ENCODE measurements around the gene MED17.
"Not testable (repeated sequence)": the region's sequence is repeated elsewhere in the genome, so short reads cannot be mapped to it uniquely, and the experiment has no call there.

MED17 gene

DNA sequence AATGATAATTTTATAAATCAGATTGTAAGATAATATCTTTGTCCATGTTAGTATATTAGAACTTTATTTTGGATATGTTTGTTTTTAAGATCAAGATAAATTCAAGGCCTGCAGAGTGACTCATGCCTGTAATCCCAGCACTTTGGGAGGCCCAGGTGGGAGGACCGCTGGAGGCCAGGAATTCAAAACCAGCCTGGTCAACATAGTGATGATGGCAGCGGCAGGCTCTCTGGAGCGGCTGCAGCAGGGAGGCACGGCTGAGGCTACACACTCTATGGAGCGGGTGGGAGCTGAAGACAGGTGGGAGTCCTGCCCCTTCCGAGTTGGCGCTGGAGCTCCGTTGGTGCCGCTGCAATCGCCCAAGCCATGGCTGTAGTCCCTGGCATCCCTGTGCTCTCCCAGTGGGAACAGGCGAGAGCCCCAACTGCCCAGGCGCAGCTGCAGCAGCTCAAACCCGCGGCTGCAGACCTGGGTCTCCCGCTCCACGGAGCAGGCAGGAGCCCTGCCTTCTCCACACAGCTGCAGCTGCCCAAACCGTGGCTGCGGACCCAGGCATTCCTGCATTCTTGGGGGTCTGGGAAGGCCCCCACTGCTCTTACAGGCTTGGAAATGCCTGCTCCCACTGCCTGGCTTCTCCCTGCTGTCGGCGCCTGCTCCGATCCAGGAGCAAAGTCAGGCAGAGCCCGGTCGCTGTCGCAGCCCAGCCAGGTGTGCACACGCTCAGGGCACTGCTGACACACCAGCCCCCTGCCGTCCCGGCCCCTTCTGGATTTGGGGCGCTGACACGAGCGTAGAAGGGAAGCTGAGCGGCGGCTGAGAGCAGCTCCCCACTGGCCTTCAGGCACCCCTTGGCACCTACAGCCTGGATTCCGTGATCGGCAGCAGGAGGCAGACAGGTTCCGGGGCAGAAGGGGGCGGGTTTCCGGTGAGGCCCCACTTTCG, 25.9 kb upstream of the MED17 start:
- DNase-seq (ENCODE audit: low read depth), result no peak

DNA sequence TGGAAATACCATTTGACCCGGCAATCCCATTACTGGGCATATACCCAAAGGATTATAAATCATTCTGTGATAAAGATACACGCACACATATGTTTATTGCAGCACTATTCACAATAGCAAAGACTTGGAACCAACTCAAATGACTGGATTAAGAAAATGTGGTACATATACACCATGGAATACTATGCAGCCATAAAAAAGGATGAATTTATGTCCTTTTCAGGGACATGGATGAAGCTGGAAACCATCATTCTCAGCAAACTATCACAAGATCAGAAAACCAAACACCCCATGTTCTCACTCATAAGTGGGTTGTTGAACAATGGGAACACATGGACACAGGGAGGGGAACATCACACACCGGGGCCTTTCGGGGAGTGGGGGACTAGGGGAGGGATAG, 25.0 kb upstream of the MED17 start:
- DNase-seq (ENCODE audit: low read depth), result not testable (repeated sequence)

DNA sequence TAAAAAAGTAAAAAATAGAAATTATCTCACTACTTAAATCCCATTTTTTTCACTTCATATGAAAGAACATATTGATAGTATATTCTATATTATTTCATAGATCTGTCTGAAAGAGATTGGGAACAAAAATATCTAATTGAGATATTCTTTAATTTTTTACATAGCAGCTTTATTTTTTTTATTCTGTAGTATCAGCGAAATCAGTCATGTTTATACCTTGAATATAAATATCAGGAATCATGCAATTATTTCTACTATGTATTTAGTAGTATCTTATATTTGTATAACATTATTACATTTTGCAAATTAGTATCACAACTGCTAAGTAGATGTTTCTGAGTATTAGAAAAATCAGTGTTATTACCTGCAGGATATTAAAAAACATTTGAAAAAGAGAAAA, 22.2 kb upstream of the MED17 start:
- no peak for DNase-seq (ENCODE audit: low read depth)

DNA sequence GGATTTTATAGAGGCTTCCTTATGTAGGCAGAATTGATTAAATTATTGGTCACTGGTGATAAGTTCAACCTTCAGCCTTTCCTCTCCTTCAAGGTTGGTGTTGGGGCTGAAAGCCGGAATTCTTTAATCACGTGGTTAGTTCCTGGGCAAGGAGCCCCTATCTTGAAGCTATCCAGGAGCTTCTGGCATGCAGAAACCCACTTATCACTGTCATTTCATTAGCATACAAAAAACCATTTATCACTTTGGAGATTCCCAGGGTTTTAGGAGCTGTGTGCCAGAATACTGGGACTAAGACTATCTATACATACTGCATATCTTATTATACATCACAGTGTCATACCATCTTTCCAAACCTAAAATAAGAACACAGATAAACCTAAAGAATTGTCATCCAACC, 18.5 kb upstream of the MED17 start:
- DNase-seq (ENCODE audit: low read depth), result no peak

DNA sequence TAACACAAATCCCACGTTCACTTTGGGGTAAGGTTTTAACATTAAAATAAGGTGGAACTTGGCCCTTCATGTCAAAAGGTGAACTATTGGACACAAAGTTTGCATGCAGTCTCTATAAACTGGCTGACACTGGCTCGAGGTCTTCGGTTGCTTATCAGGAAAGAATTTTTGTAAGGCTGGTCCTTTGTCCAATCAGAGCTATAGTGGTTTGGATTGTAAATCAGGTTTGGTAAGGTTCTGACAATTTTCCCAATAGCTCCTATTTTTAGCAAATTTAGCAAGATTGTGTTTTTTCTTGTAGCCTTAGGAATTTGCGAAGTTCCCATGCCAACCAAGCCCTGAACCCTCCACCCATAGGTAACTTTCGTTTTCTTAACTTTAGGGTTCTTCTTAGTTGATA, 17.6 kb upstream of the MED17 start:
- no peak for DNase-seq (ENCODE audit: low read depth)

DNA sequence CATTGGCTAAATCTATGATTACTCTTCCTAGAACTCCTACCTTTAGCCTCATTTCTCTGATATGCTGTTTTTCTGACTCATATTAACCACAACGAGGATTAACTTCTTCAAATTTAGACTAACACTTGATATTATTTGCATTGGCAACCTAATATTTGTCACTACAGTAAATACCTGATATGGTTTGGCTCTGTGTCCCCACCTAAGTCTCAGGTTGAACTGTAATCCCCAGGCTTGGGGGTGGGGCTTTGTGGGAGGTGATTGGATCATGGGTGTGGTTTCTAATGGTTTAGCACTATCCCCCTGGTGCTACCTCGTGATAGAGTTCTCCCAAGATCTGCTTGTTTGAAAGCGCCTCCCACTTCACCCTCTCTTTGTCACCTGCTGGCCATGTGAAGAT, 17.1 kb upstream of the MED17 start:
- no peak for DNase-seq (ENCODE audit: low read depth)

DNA sequence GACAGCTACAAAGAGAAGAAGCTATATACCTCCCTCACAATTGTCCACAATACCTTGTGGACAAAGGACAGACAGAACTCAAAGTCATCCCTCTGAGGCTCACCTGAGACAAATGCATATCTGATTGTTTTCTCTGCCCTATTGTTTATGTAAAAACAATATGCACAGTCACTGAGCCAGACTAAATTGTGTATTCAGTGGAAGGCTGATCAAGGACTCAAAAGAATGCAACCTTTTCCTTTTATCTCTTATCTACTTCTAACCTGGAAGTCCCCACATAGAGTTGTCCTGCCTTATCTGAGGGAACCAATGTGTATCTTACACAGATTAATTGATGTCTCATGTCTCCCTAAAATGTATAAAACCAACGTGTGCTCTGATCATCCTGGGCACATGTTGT, 13.9 kb upstream of the MED17 start:
- no peak for DNase-seq (ENCODE audit: low read depth)

DNA sequence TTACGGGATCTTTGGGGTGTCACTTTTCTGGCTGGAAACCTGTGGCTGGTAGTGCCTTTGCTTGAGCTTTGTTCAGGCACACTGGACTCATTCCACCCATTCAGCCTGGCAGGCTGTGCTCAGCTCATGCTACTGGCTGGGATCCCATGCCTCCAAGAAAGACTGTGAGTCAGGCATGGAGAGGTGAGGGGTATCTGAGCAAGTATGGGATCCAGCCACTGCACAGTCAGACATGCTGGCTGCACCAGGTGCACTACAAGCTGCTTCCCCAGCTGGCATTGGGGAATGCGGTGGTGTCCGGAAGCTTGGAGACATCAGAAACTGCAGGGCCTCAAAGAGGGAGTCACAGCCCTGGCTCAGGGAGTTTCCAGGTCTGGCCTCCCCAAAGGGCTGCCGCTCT, 12.0 kb upstream of the MED17 start:
- no peak for DNase-seq (ENCODE audit: low read depth)

DNA sequence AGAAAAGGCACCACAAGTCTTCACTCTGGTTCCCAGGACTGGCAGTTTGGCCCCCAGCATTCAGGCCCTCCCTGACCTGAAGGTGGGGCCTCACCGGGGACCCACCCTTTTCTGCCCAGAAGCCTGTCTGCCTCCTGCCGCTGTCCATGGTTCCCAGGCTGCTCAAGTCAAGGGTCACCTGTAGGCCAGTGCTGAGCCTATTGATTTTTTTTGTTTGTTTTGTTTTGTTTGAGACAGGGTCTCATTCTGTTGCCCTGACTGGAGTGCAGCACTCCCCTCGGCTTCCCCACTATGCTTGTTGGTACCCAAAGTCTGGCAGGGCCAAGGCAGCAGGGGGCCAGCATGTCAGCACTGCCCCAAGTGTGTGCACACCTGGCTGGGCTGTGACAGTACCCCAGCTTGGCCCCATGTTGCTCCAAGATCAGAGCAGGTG, 11.0 kb upstream of the MED17 start:
- no peak for DNase-seq (ENCODE audit: low read depth)

DNA sequence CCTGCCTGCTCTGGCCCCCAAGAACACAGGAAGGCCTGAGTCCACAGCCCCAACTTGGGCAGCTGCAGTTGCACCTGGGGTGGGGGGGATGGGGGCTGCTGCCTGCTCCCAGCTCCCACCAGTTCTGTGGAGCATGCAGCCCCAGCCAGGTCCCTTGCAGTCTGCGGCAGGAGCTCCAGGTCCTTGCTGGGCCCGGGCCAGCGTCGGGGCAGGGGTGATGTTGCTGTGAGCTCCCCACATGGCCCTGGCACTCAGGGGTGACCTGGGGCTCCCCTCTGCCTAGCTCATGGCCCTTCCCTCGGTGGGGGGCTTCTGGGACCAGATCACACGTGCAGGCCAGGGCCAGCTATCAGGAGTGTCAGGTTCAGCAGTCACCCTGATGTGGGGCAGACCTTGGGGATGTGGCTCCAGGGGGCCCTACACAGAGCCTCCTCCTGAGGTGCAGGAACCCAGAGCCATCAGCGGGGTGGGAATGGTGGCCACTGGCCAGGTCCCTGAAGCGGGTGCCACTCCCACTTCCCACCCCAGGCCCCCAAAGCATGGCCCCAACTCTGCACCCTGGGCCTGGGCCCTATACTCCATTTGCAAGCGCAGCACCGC, 10.4 kb upstream of the MED17 start:
- DNase-seq (ENCODE audit: low read depth), result no peak

DNA sequence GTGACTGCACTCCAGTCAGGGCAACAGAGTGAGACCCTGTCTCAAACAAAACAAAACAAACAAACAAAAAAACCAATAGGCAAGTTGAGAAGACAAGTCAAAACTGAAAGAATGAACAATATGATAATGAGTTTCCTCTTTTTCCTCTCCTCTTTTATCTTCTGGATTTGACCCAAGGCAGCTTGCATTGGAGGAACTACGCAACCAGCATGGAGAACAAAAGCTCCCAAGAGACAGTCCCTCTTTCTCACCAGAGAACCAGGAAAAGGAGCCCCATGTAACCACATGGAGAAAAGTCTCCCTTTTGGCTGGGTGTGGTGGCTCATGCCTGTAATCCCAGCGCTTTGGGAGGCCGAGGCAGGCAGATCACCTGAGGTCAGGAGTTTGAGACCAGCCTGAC, 9.5 kb upstream of the MED17 start:
- DNase-seq (ENCODE audit: low read depth), result not testable (repeated sequence)

DNA sequence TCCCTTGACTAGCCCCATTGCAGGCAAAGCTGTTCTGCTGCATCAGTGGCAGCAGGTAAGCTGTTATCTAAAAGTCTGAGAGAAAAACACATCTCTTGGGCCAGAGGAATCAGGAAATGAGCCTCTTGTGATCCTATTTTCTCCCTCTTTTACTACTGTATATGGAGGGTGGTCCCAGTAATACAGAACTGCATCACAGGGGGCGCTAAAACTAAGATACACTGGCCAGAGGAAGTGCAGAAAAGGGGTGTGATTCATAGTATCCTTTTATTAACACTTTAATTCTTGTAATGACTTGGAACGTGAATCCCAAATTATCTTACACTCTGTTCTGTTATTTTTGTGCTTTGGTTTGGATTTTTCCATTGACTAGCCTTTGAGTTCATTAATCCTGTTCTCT, 8.8 kb upstream of the MED17 start:
- DNase-seq (ENCODE audit: low read depth), result no peak

DNA sequence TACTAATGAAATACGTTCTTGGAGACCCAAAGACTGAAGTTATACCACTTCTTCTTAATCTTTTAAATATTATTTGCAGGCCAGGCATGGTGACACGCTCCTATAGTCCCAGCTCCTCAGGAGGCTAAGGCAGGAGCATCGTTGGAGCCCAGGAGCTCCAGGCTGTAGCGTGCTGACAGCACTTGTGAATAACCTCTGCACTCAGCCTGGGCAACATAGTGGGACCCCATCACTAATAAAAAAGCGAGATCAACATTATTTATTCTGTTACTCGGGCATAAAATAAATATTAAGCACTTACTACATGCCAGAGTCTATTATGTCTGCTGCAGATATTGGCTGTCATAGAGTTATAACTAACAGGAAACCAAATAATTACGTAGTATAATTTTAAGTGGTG, 720 bp upstream of the MED17 start:
- no peak for DNase-seq (ENCODE audit: low read depth)

DNA sequence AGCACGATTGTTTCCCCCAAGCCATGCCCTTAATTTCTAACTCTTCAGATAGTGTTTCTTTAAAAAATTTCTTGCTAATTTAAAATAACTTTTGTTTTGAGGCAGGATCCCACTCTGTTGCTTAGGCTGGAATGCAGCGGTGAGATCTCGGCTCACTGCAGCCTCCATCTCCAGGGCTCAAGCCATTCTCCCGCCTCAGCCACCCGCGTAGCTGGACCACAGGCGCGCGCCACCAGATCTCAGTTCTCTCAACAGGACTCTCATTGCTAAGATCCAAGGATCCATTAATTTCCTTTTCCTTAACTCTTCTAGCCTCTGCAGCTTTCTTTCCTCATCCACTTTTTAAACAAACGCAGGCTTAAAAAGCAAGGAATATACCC, 327 bp upstream of the MED17 start:
- no peak for DNase-seq (ENCODE audit: low read depth)

DNA sequence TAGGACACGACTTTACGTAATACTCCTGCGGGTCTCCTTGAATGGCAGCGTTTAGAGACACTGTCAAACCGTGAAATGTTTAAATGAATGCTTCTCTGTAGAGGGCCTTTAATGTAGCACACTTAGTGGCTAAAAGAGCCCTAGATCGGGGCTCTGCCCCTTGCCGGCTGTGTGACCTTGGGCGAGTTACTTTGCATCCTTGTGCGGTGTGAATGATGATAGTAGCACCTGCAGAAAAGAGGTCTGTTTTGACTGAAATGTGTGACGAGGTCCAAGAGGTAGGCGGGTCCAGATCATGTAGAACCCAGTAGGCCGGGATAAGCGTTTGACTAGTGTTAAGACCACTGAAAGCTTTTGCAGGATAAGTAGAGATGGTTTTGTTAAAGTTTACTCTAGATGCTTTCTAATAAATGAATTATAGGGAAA, 866 bp downstream of the MED17 start:
- DNase-seq (ENCODE audit: low read depth), result no peak

DNA sequence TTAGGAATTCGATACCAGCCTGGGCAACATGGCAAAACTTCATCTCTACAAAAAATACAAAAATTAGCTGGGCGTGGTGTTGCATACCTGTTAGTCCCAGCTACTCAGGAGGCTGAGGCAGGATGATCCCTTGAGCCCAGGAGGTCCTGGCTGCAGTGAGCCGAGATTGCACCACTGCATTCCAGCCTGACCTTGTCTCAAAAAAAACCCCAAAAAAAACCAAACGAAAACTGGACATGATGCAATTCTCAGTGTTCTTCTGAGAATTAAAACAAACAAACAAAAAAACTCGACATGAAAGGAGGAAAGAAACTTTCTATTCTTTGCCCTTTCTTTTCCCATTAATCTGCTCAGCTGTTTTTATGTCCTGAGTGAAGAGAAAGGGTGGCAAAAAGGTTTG, 7.4 kb downstream of the MED17 start:
- no peak for DNase-seq (ENCODE audit: low read depth)

DNA sequence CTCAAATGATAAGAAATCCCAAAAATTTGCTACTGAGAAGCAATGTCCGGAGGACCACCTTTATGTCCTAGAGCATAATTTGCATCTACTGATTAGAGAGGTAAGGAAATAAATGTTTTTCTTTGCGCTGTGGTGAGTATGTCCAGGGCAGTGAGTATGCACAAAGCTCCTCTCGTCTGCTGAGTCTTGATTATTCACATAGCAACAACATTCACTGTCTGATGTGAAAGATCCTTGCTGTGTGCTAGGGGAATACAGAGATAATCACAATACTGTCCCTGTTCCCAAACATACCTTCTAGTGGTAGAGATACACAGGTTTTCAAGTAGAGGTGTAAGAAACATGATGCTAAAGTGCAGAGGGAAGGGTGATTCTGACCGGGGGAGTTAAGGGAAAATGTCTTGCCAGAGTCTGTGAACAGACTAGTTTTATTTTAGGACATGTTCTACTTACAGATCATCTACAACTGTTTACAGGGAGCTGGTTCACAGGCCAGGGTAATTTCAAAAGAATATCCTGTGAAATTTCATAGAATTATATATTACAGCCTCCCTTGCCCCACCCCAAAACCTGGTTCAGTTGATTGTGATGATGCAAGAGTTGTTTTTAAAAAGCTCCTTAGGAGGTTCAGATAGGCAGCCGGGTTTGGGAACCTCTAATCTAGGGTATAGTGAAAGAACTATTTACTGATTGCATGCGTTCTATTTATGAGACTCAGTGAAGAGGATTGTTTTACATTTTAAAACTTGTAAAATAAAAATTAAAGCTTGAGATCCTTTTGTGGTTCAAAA, 12.6 kb downstream of the MED17 start:
- DNase-seq (ENCODE audit: low read depth), result no peak

DNA sequence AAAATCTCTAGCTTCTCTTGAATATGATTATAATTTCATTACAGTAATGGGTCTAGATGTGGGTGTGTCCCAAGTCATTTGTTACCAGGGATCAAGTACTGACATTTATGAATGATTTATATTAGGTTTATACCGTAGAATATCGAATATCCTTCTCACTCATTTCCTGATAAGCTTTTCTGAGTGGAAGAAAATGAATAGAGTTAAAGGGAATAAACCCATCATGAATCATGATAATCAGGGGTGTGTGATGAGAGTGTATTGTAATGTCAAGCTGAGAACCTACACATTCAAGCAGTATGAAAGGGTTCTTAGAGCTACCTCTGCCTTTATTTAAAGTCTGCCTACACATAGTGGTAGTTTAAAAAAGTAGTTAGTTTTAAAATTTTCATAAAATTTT, 17.3 kb downstream of the MED17 start:
- no peak for DNase-seq (ENCODE audit: low read depth)

DNA sequence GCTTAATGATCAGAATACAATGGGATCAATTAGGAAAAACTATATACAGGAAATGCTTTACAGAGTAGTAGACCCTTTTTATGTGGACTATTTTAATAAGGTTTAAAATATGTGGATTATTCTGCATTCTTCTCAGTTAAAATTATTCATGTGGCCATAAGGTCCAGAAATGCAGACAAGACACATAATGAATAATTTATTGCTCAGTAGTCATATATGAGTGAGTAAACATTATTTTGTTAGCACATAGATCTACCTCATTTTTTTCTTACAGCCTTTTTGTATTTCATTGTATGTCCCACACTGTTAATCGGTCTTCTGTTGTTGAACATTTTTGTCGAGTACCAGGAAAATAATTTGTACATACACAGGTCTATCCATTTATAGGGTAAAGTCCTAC, 20.8 kb downstream of the MED17 start:
- DNase-seq (ENCODE audit: low read depth), result no peak

DNA sequence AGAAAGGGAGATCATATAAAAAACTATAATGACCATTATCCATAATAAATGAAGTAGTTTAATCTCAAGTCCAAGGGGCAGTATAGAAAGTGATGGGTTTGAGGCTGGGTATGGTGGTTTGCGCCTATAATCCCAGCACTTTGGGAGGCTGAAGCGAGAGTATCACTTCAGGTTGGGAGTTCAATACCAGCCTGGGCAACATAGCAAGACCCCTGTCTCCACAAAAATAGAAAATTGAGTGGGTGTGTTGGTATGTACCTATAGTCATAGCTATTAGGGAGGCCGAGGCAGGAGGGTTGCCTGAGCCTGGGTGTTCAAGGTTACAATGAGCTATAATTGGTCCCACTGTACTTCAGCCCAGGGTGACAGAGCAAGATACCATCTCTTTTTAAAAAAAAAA, 23.9 kb downstream of the MED17 start:
- DNase-seq (ENCODE audit: low read depth), result no peak

DNA sequence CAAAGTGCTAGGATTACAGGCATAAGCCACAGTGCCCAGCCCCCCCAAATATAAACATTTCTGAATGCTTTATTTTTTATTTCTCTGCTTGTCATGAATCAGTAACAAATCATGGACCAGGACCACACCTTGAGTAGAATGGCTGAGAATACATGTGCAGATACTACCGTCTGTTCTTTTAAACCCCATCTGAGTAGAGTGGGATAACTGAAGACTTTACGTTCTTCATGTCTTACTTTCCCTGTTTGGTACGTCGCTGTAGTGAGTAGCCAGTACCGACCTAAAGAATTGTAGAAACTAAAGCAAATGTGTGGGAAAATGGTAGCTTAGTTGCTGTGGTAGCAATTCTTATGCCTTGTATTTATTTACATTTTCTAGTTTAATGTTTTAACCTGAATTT, 29.9 kb downstream of the MED17 start:
- DNase-seq (ENCODE audit: low read depth), result no peak

DNA sequence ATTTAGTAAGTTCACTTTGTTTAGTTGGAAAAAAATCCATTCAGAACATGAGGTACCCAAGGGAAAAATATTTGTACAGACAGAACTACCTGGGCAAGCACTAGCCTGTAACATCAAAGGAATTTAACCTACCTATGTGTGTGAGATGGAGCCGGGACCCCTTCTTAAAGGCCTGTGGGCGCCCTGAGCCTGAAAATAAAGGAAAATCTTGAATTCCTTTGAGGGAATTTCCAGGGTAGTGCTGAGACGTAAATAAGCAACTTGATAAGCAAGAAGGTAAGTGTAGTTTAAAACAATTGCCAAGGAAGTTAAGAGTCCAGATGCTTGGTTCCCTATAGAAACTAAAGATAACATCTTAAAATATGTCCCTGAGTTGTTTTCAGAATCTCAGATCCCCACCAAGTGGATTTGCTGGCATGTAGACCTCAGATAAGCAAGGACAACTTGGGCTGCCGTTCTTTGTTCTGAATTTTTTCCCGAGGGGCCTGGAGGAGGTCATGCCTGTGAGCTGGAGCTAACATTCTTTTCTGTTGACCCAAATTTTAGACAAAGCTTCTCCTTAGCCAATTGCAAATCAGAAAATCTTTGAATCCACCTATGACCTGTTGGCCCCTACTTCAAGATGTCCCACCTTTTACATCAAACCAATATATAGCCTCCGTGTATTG, 31.0 kb downstream of the MED17 start:
- DNase-seq (ENCODE audit: low read depth), result no peak

All from GM04504 (cell line).